HG03558 (cell line): ENCODE data around the gene BRD3.

Source experiments
- ATAC-seq: cut with Tn5 transposase; IDR thresholded peaks from one replicate; pipeline ENCODE4 v1.9.1; 2021; ENCODE audit warnings: moderate number of reproducible peaks; ENCODE audit not compliant: unreplicated experiment; ENCODE audit errors: extremely low read depth

Gene BRD3

GRCh38 chr9:134026581-134026980 is 41.2 kb downstream of the BRD3 start:
- ATAC-seq = no peak

GRCh38 chr9:134025606-134026541 is 42.0 kb downstream of the BRD3 start:
- ATAC-seq = peak; percentile 22

GRCh38 chr9:134024828-134025605 is 42.8 kb downstream of the BRD3 start, which contains the start of gene BRD3OS:
BRD3OS (plus strand) TSS chr9:134025481; CDS start chr9:134026748, 1,267 bp downstream.
- ATAC-seq = peak; percentile 64

- ATAC-seq = no peak
Measured at GRCh38 chr9:134024214-134024792, 43.5 kb downstream of the BRD3 start.

GRCh38 chr9:134014946-134015345 is 52.9 kb downstream of the BRD3 start:
- ATAC-seq = no peak

- no peak for ATAC-seq
Measured at GRCh38 chr9:134011401-134011800, 56.4 kb downstream of the BRD3 start.

GRCh38 chr9:134010310-134011173 is 57.3 kb downstream of the BRD3 start:
- ATAC-seq = no peak

- no peak for ATAC-seq
Measured at GRCh38 chr9:134007571-134007970, 60.3 kb downstream of the BRD3 start.

- ATAC-seq = no peak
Measured at GRCh38 chr9:134007150-134007549, 60.7 kb downstream of the BRD3 start.

- no peak for ATAC-seq
Measured at GRCh38 chr9:134005381-134005780, 62.4 kb downstream of the BRD3 start.

- ATAC-seq = no peak
Measured at GRCh38 chr9:134004881-134005280, 62.9 kb downstream of the BRD3 start.

- no peak for ATAC-seq
Measured at GRCh38 chr9:134004131-134004873, 63.5 kb downstream of the BRD3 start.

- ATAC-seq = no peak
Measured at GRCh38 chr9:134003237-134003636, 64.6 kb downstream of the BRD3 start.

- ATAC-seq = no peak
Measured at GRCh38 chr9:134002796-134003195, 65.0 kb downstream of the BRD3 start.

- no peak for ATAC-seq
Measured at GRCh38 chr9:133999851-134000265, 68.0 kb downstream of the BRD3 start.

GRCh38 chr9:133998915-133999595 is 68.8 kb downstream of the BRD3 start:
- no peak for ATAC-seq

- ATAC-seq = no peak
Measured at GRCh38 chr9:133997584-133997983, 70.2 kb downstream of the BRD3 start.
